Measurements from ENCODE around the gene RBM24.

The RBM24 gene

DNA sequence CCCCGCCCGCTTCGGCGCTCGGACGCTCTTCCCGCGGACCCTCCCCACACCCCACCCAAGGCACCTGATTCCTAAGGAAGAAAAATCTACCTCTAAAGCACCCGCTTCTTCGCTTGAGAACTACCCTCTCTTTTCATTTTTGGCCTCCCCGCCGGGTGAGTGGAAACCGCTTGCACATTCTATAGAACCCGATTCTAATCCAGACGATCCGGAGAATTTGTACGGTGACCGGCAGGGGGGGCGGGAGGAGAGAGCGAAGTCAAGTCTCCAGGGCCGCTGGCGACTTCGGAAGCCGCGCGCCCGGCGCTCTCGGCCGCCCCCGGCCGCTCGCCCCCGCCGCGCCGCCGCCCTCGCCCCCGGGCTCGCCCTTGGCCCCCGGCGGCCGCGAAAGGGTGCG lies at the start of gene RBM24:
TSS of gene RBM24 (plus strand) at position 262 of the 397 bp plus-strand sequence. CDS start 221 bp downstream, outside the sequence.
- peak; percentile 82 for DNase-seq

DNA sequence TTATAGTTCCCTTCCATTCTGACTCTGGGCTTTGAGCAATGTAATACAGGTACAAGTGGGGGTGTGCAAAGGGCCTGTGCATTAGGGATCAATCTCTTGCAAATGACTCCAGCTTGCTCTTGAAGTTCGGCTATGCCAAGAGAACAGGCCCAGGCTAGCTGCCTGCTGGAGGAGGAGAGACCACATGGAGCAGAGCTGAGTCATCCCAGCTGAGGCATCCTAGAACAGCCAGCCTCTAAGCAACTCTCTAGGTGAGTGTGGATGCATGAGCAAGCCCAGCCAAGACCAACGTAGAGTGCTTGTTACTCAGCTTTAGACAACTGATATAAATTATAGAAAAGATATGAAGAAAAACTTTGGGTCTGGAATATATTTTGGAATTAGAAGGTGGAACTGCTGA lies 47.6 kb upstream of the RBM24 start:
- DNase-seq, result no peak

GRCh38 chr6:17237246-17237645 lies 43.9 kb upstream of the RBM24 start:
- no peak for DNase-seq

GRCh38 chr6:17239260-17239659 lies 41.9 kb upstream of the RBM24 start:
- DNase-seq, result no peak

DNA sequence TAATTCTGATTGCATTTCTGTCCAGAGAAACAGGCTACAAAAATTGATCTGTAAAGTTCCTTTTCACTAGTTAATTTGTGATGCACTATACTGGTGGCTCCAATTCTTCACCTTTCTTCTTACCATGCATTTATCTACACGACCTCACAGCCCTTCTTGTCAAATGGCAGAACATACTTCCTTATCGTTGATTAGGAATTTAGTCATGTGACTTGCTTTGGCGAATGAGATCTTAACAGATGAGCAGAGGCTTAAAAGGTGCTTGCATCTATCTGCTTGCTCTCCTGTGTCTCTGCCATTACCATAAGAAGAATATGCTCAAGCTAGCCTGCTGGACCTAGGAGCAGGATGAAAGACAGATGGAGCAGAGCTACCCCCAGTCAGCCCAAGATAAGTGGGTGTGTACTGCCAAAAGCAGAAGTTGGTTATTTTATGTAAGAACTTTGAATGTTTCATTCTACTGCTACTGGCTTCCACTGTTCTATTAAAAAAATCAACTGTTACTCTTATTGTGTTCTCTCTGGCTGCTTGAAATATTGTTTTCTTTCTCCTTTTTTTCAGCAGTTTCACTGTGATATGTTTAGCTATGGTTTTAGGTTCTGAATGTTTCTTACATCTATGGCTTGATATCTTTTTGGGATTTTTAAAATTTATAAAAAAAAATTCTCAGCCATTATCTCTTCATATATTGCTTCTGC lies 40.2 kb upstream of the RBM24 start:
- no peak for DNase-seq

DNA sequence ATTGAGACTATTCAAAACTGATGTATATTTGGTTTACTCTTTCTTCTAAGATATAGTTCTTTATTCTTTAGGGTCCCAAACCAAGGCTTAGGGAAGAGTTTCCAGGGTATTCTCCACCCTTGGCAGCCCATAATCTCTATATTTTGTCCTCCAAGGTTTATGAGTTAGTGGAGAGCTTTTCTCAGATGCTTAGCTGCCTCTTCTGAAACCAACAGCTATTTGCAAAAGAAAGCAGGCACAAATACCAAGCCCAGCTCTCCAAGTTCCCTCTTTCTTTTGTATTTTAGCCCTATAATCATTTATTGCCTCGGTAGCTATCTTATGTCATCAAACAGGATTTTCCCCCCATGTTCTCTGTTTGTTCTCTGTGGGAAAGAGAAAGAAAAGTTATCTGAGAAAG lies 39.1 kb upstream of the RBM24 start:
- no peak for DNase-seq

DNA sequence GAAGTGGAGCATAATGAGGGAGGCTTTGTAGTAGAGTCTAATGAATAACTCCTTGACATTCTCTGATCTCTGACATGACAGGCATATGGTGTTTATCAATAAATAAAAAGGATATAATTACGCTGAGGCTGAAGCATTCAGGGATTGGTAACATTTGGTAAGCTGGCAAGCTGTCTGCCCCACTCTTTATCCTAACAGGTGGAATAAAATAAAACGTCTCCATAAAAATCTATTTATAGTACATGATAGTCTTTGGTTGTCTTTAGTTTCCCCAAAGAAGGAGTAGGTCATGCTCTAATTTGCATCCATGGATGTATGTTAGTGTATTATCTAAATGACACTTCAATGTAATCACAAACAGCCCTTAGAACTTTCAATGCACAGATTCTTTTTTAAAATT lies 30.9 kb upstream of the RBM24 start:
- no peak for DNase-seq

DNA sequence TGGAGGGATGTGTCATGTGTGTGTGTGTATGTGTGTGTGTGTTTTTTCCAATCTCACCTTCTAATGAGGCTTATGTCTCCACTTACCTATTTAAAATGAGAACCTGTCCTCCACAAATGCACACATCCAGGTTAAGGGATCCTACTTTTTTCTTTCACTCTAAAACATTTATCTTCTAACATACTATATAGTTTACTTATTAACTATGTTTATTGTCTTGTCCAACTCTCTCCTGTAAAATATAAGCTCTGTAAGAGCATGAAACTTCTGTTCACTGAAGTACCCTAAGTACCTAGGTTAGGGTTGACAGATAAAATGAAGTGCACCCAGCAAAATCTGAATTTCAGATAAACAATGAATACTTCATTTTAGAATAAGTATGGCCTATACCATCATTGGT lies 29.2 kb upstream of the RBM24 start:
- DNase-seq, result no peak

GRCh38 chr6:17258749-17259148 lies 22.4 kb upstream of the RBM24 start:
- no peak for DNase-seq

DNA sequence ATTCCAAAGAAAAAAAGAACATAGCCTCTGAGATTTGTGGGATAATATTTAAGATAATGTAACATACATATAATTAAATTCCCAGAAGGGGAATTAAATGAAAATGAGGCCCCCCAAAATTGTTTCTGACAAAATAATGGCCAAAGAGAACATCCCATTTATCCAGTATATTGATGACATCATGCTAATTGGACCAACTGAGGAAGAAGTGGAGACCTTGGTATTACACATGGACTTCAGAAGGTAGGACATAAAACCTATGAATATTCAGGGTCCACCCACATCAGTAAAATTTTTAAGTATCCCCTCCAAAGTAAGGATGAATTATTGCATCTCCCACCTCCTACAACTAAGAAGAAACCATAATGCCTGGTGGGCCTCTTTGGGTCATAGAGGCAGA lies 15.6 kb upstream of the RBM24 start:
- DNase-seq, result no peak

DNA sequence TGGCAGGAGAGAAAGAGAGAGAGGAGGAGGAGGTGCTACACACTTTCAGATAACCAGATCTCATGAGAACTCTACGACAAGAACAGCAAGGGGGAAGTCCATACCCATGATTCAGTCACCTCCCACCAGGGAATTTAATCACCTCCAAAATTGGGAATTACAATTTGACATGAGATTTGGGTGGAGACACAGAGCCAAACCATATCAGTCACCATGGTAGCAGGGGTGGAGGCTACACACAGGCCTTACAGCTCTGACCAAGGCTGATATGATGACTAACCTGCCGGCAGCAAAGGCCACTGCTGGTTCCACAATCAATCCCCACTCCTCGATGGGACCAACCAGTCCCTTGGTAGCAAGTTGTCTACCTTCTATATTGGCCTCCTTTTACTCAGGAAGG lies 13.6 kb upstream of the RBM24 start:
- peak; percentile 6 for DNase-seq

DNA sequence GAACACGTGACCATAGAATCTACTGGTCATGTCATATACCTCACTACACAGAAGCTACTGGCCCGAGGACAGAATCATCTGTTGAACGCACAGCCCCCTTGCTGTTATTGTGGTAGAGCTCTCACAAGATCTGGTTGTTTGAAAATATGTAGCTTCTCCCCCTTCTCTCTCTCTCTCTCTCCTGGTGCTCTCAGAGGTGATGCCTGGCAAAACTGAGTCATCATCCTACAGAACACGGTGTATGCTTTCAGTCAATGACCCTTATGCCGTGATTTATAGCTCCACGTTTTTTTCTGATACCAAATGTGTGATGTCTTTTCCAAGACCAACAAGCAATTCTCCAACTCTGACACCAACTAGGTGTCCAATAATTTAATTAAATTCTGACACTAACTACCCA lies 13.0 kb upstream of the RBM24 start:
- DNase-seq, result peak; percentile 24

- peak; percentile 78 for DNase-seq
Measured at GRCh38 chr6:17269840-17270239, 11.3 kb upstream of the RBM24 start.

DNA sequence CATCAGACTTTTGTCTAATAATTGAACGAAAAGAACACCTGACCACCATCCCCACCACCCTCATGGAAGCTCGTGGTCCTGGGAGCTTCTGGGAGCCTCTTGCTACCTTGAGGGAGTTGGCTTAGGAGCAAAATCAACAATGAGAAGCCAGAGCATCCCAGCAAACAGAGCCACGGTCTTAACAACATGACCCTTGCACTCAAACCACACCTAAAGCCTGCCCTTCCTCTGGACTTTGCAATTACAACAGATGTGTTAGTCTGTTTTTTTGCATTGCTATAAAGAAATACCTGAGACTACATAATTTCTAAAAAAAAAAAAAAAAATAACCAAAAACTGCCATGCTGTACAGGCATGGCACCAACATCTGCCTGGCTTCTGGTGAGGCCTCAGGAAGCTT lies 9.5 kb upstream of the RBM24 start:
- no peak for DNase-seq

- DNase-seq, result peak; percentile 4
Measured at GRCh38 chr6:17276766-17277165, 4.4 kb upstream of the RBM24 start.

DNA sequence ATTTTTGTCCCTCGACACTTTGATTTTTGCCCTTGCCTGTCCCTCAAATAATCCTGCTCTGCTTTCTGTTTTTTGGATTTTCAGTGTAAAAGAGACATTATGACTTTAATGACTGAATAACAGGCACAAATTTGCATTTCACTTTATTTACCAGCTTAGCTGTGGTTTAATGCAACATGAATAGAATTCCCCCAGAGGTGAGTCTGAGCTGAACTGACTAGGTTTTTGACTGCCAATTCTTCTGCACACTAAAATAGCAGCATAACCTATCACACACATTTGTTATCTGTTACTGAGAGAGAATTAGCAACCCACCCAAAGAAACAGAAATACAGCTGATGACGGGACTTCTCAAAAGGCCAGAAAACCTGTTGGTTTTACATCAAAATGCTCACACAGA lies 3.9 kb upstream of the RBM24 start:
- DNase-seq, result peak; percentile 2

- peak; percentile 83 for DNase-seq
Measured at GRCh38 chr6:17278289-17279063, 2.7 kb upstream of the RBM24 start.

- no peak for DNase-seq
Measured at GRCh38 chr6:17280138-17280537, 1.0 kb upstream of the RBM24 start.

DNA sequence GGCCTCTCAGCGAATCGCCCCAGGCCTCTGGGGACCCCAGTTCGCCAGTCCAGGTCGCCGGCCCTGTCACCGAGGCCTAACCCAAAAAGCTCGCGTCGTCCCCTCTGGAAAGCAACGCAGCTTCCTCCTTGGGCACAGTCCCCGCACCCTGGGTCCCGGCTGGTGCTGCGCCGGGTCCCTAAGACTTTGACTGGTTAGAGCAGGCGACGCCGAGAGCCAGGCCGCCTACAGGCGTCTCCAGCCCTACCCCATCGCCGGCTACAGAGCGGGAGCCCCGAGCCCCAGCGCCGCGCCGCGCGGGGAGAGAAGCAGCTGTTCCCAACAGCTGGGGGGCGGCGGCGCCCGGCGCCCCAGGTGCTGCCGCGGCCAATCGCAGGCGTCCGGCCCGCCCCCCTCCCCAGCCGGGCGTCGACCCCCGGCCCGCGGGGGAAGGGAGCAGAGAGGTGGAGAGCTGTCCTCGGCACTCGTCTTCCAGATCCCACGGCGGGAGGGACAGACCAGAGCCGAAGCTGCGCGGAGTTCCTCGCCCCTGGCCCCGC lies 540 bp upstream of the RBM24 start:
- DNase-seq, result peak; percentile 34

DNA sequence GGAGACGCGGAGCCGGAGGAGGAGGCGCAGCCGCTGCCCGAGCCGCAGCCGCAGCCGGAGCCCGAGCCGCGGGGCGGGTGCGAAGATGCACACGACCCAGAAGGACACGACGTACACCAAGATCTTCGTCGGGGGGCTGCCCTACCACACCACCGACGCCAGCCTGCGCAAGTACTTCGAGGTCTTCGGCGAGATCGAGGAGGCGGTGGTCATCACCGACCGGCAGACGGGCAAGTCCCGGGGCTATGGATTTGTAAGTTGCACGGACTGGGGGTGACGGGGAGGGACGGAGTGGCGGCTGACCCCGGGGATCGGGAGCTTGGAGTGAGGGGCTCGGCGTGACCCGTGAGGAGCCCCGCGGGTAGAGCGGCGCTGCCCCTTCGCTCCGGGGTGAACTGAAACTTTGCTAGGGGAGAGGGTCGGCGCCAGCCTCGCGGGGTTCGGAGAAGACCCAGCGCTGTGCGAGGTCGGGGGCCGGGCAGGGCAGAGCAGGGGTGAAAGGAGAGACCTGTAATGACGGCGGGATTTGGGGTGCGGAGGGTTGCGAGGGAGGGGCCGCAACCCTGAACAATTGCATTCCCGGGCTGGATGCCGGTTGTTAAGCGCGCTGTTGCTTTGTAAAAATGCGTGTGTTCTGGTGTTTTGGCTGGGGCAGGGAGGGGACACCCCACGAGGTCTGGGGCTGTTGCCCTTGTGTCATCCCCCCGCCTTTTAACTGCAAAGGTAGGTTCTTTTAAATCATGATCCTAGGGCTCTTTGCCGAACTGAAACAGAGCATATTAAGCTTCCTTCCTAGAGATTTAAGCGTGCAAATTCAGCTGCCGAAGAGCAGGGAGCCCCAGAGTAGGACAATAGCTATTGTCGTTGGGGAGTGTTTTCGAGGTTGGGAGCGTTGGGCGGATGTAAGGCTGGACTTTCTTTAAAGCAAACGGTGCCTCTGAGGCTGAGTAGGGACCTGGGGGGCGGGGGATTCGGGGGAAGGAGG lies 628 bp downstream of the RBM24 start:
- peak; percentile 24 for DNase-seq

GRCh38 chr6:17283074-17283473 lies 1.9 kb downstream of the RBM24 start:
- no peak for DNase-seq

DNA sequence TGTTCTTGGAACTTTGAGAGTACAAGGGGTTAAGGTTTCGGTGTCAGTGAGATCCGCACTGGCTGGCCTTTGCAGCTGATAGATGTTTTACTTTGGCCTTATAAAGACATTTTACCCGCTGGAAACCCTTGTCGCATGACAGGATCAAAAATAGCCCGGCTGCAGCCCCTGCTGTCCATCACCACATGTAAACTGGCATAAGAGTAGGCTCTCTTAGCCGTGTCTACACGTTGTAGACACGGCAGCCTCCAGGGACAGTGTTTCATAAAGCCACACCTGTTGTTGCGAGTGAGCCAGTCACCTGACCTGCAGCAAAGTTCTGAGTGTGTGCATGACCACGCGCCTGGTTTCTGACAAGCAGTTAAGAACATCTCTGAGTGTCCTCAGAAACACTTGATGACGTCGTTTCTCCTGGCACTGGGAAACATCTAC lies 8.5 kb downstream of the RBM24 start:
- no peak for DNase-seq

DNA sequence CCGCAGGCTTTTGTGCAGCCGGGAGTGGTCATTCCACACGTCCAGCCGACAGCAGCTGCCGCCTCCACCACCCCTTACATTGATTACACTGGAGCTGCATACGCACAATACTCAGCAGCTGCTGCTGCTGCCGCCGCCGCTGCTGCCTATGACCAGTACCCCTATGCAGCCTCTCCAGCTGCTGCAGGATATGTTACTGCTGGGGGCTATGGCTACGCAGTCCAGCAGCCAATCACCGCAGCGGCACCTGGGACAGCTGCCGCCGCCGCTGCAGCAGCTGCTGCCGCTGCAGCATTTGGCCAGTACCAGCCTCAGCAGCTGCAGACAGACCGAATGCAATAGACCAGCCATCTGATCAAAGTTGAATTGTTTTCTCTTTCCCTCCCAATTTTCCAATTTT lies 10.6 kb downstream of the RBM24 start:
- no peak for DNase-seq

Data from fibroblast of skin of right quadriceps (primary cell).